GM18520 (cell line): ENCODE data around the gene KLHL30.

Experiments used
- ATAC-seq: cut with Tn5 transposase; IDR thresholded peaks from one replicate; pipeline ENCODE4 v1.9.1; 2021; ENCODE audit not compliant: unreplicated experiment

The KLHL30 gene

GRCh38 chr2:238117199-238118154 lies 21.0 kb upstream of the KLHL30 start:
- no peak for ATAC-seq

- ATAC-seq: no peak
Measured at GRCh38 chr2:238119756-238120462, 18.6 kb upstream of the KLHL30 start.

GRCh38 chr2:238120463-238121298 lies 17.8 kb upstream of the KLHL30 start:
- ATAC-seq: no peak

GRCh38 chr2:238121511-238122286 lies 16.8 kb upstream of the KLHL30 start:
- ATAC-seq: no peak

- no peak for ATAC-seq
Measured at GRCh38 chr2:238122287-238123217, 15.9 kb upstream of the KLHL30 start.

GRCh38 chr2:238123218-238123971 lies 15.1 kb upstream of the KLHL30 start:
- ATAC-seq: no peak

- no peak for ATAC-seq
Measured at GRCh38 chr2:238123991-238124470, 14.4 kb upstream of the KLHL30 start.

GRCh38 chr2:238124488-238125126 lies 13.9 kb upstream of the KLHL30 start:
- ATAC-seq: no peak

- ATAC-seq: no peak
Measured at GRCh38 chr2:238125127-238125885, 13.2 kb upstream of the KLHL30 start.

GRCh38 chr2:238126338-238126737 lies 12.1 kb upstream of the KLHL30 start:
- no peak for ATAC-seq

- ATAC-seq: no peak
Measured at GRCh38 chr2:238126775-238127164, 11.7 kb upstream of the KLHL30 start.

GRCh38 chr2:238127165-238128060 lies 11.1 kb upstream of the KLHL30 start:
- ATAC-seq: no peak

GRCh38 chr2:238128061-238128440 lies 10.4 kb upstream of the KLHL30 start:
- ATAC-seq: no peak

GRCh38 chr2:238128534-238129001 lies 9.9 kb upstream of the KLHL30 start:
- no peak for ATAC-seq

GRCh38 chr2:238129166-238130010 lies 9.1 kb upstream of the KLHL30 start:
- no peak for ATAC-seq
